ENCODE data around the gene POLD4.

The POLD4 gene

GRCh38 chr11:67349457-67349856 lies 3.9 kb downstream of the POLD4 start:
- DNase-seq, result no peak
- H3K27ac ChIP-seq, result no peak overlapping the region
- no peak overlapping the region for H3K4me3 ChIP-seq (ENCODE audit: low read depth, low read length)
- TF ChIP-seq CTCF (IDR thresholded peaks at IDR 0.05; ENCODE audit: low read depth, low read length, missing control alignments), result no peak
- in situ Hi-C loops (cut with HindIII; ENCODE audit: low pct_ligation_motif_present, low sequenced_read_pairs), result no loop called here
- H3K27me3 ChIP-seq (replicated peaks), result no peaks in the 10 kb centered on the region
- H3K36me3 ChIP-seq (replicated peaks), result no peaks in the 10 kb centered on the region

GRCh38 chr11:67349036-67349435 lies 4.3 kb downstream of the POLD4 start:
- no peaks in the 10 kb centered on the region for H3K36me3 ChIP-seq (replicated peaks)
- no peak for TF ChIP-seq CTCF (IDR thresholded peaks at IDR 0.05; ENCODE audit: low read depth, low read length, missing control alignments)
- no peak overlapping the region for H3K27ac ChIP-seq
- no peak overlapping the region for H3K4me3 ChIP-seq (ENCODE audit: low read depth, low read length)
- DNase-seq, result no peak
- in situ Hi-C loops (cut with HindIII; ENCODE audit: low pct_ligation_motif_present, low sequenced_read_pairs), result no loop called here
- no peaks in the 10 kb centered on the region for H3K27me3 ChIP-seq (replicated peaks)

- no peak for DNase-seq
- Histone ChIP-seq H3K27ac (peak overlapping the region; percentile 32), H3K27me3 (replicated peaks) (no peaks in the 10 kb centered on the region), H3K36me3 (replicated peaks) (no peaks in the 10 kb centered on the region), H3K4me3 (ENCODE audit: low read depth, low read length) (no peak overlapping the region)
- no peak for TF ChIP-seq CTCF (IDR thresholded peaks at IDR 0.05; ENCODE audit: low read depth, low read length, missing control alignments)
- in situ Hi-C loops (cut with HindIII; ENCODE audit: low pct_ligation_motif_present, low sequenced_read_pairs), result no loop called here
These were observed 5.2 kb downstream of the POLD4 start for GRCh38 chr11:67347964-67348749.

- Histone ChIP-seq H3K27ac (no peak overlapping the region), H3K36me3 (replicated peaks) (no peaks in the 10 kb centered on the region), H3K4me3 (ENCODE audit: low read depth, low read length) (no peak overlapping the region), H3K27me3 (replicated peaks) (no peaks in the 10 kb centered on the region)
- in situ Hi-C loops (cut with HindIII; ENCODE audit: low pct_ligation_motif_present, low sequenced_read_pairs), result no loop called here
- TF ChIP-seq CTCF (IDR thresholded peaks at IDR 0.05; ENCODE audit: low read depth, low read length, missing control alignments), result peak; percentile 89
- peak; percentile 27 for DNase-seq
These were observed 7.2 kb downstream of the POLD4 start for GRCh38 chr11:67345920-67346819.

- Histone ChIP-seq H3K27ac (no peak overlapping the region), H3K4me3 (ENCODE audit: low read depth, low read length) (no peak overlapping the region), H3K27me3 (replicated peaks) (no peaks in the 10 kb centered on the region), H3K36me3 (replicated peaks) (no peaks in the 10 kb centered on the region)
- TF ChIP-seq CTCF (IDR thresholded peaks at IDR 0.05; ENCODE audit: low read depth, low read length, missing control alignments), result no peak
- no peak for DNase-seq
- in situ Hi-C loops (cut with HindIII; ENCODE audit: low pct_ligation_motif_present, low sequenced_read_pairs), result no loop called here
These were observed 8.0 kb downstream of the POLD4 start for GRCh38 chr11:67345247-67345919.

Measured in brain microvascular endothelial cell (primary cell).